H9 (cell line): ENCODE data around the gene BCAS3. TPM values are rescaled to one million over a fixed set of nuclear protein-coding genes. Genes with fewer than 3 reads are reported as not detected.

Source experiments
- DNase-seq: peaks from one replicate; pipeline ENCODE4 v3.0.0-alpha.2; 2017
- H2AFZ ChIP-seq: one replicate; pipeline ENCODE4 v1.6.1; 2013; ENCODE audit warnings: mild to moderate bottlenecking, low read length, control low read depth, moderate library complexity
- H2AK5ac ChIP-seq: 2 replicates; pipeline ENCODE4 v1.6.1; 2013; ENCODE audit warnings: low read length, control low read depth, mixed read lengths; ENCODE audit not compliant: insufficient read length
- H2BK120ac ChIP-seq: one replicate; pipeline ENCODE4 v1.6.1; 2013; ENCODE audit warnings: low read depth, mild to moderate bottlenecking, low read length, control low read depth, inconsistent platforms; ENCODE audit not compliant: poor library complexity, severe bottlenecking
- H2BK12ac ChIP-seq: 2 replicates; pipeline ENCODE4 v1.6.1; 2013; ENCODE audit warnings: low read length, control low read depth, mixed read lengths, low read depth; ENCODE audit not compliant: insufficient read length
- H2BK15ac ChIP-seq: 2 replicates; pipeline ENCODE4 v1.6.1; 2013; ENCODE audit warnings: low read depth, low read length, control low read depth
- H2BK20ac ChIP-seq: one replicate; pipeline ENCODE4 v1.6.1; 2013; ENCODE audit warnings: low read depth, mild to moderate bottlenecking, low read length, control low read depth, inconsistent platforms; ENCODE audit not compliant: poor library complexity, severe bottlenecking
- H2BK5ac ChIP-seq: 2 replicates; pipeline ENCODE4 v1.6.1; 2013; ENCODE audit warnings: low read length, control low read depth, mixed read lengths; ENCODE audit not compliant: insufficient read length
- H3K14ac ChIP-seq: 2 replicates; pipeline ENCODE4 v1.6.1; 2013; ENCODE audit warnings: low read length, control low read depth; ENCODE audit not compliant: insufficient read depth
- H3K18ac ChIP-seq: 2 replicates; pipeline ENCODE4 v1.6.1; 2013; ENCODE audit warnings: low read depth, mild to moderate bottlenecking, mixed read lengths, low read length, control low read depth; ENCODE audit not compliant: insufficient read length
- H3K23ac ChIP-seq: 2 replicates; pipeline ENCODE4 v1.6.1; 2013; ENCODE audit warnings: low read length, control low read depth, mixed read lengths, low read depth; ENCODE audit not compliant: insufficient read length
- H3K23me2 ChIP-seq: 2 replicates; pipeline ENCODE4 v1.6.1; 2013; ENCODE audit warnings: low read depth, mild to moderate bottlenecking, mixed read lengths, low read length, control low read depth; ENCODE audit not compliant: insufficient read length, poor library complexity, severe bottlenecking
- H3K27ac ChIP-seq: 2 replicates; pipeline ENCODE4 v1.5.1; 2013; ENCODE audit warnings: low read length, control low read depth, mixed read lengths, low read depth; ENCODE audit not compliant: insufficient read length
- H3K27me3 ChIP-seq: 2 replicates; pipeline ENCODE4 v1.6.1; 2013; ENCODE audit warnings: low read length, control low read depth, inconsistent platforms; ENCODE audit not compliant: insufficient read depth
- H3K4ac ChIP-seq: 2 replicates; pipeline ENCODE4 v1.6.1; 2013; ENCODE audit warnings: low read depth, mild to moderate bottlenecking, control low read depth, inconsistent platforms, low read length, moderate library complexity
- H3K4me1 ChIP-seq: 2 replicates; pipeline ENCODE4 v1.6.1; 2013; ENCODE audit warnings: low read length, control low read depth, inconsistent platforms; ENCODE audit not compliant: insufficient read depth
- H3K4me2 ChIP-seq: 2 replicates; pipeline ENCODE4 v1.6.1; 2013; ENCODE audit warnings: low read length, control low read depth, mixed read lengths; ENCODE audit not compliant: insufficient read length, insufficient read depth
- H3K56ac ChIP-seq: 2 replicates; pipeline ENCODE4 v1.6.1; 2013; ENCODE audit warnings: low read depth, mild to moderate bottlenecking, mixed read lengths, low read length, control low read depth; ENCODE audit not compliant: insufficient read length
- H3K79me1 ChIP-seq: 2 replicates; pipeline ENCODE4 v1.6.1; 2013; ENCODE audit warnings: low read depth, mild to moderate bottlenecking, moderate library complexity, low read length, control low read depth, inconsistent platforms; ENCODE audit not compliant: insufficient read depth, poor library complexity, severe bottlenecking
- H3K79me2 ChIP-seq: 2 replicates; pipeline ENCODE4 v1.6.1; 2013; ENCODE audit warnings: low read length, control low read depth, inconsistent platforms; ENCODE audit not compliant: insufficient read depth
- H3K9ac ChIP-seq: 2 replicates; pipeline ENCODE4 v1.6.1; 2013; ENCODE audit warnings: low read length, control low read depth, mixed read lengths; ENCODE audit not compliant: insufficient read length; ENCODE audit errors: extremely low read depth
- H3K9me3 ChIP-seq: one replicate; pipeline ENCODE4 v1.6.1; 2013; ENCODE audit warnings: low read depth, low read length, inconsistent platforms; ENCODE audit not compliant: control insufficient read depth
- H3T11ph ChIP-seq: one replicate; pipeline ENCODE4 v1.6.1; 2013; ENCODE audit warnings: mild to moderate bottlenecking, low read length, control low read depth, inconsistent platforms
- H4K20me1 ChIP-seq: one replicate; pipeline ENCODE4 v1.6.1; 2013; ENCODE audit not compliant: control insufficient read depth, insufficient read length, insufficient read depth
- H4K5ac ChIP-seq: 2 replicates; pipeline ENCODE4 v1.6.1; 2013; ENCODE audit warnings: low read depth, mild to moderate bottlenecking, mixed read lengths, low read length, control low read depth; ENCODE audit not compliant: insufficient read length
- H4K8ac ChIP-seq: replicated peaks from 2 replicates; pipeline ENCODE4 v1.6.1; 2013; ENCODE audit warnings: low read length, control low read depth, mixed read lengths, low read depth; ENCODE audit not compliant: insufficient read length
- H4K91ac ChIP-seq: 2 replicates; pipeline ENCODE4 v1.6.1; 2013; ENCODE audit warnings: low read depth, mild to moderate bottlenecking, moderate library complexity, mixed read lengths, low read length, control low read depth; ENCODE audit not compliant: insufficient read length
- H3K27ac Mint-ChIP-seq, 3 experiments: 2 replicates in 2 of 3; 3 replicates in 1 of 3; pipeline ENCODE4 v1.8.0; 2020 to 2021; ENCODE audit warnings: mixed read lengths in 3 of 3, mild to moderate bottlenecking in 1 of 3, moderate library complexity in 1 of 3
- H3K27me3 Mint-ChIP-seq: 2 replicates; pipeline ENCODE4 v1.8.0; 2021; ENCODE audit warnings: low read depth, mild to moderate bottlenecking, moderate library complexity, mixed read lengths
- H3K36me3 Mint-ChIP-seq, 3 experiments: 2 replicates in 2 of 3; 3 replicates in 1 of 3; pipeline ENCODE4 v1.8.0; 2020 to 2021; ENCODE audit warnings: low read depth in 3 of 3, mixed read lengths in 3 of 3; ENCODE audit not compliant: insufficient read depth in 1 of 3
- H3K4me1 Mint-ChIP-seq, 2 experiments: 2 replicates each; pipeline ENCODE4 v1.8.0; 2020; ENCODE audit warnings: mixed read lengths in 2 of 2
- H3K4me3 Mint-ChIP-seq, 2 experiments: 2 replicates in 1 of 2; 3 replicates in 1 of 2; pipeline ENCODE4 v1.8.0; 2020 to 2021; ENCODE audit warnings: mild to moderate bottlenecking in 2 of 2, mixed read lengths in 2 of 2, moderate library complexity in 1 of 2
- H3K9me3 Mint-ChIP-seq, 2 experiments: 2 replicates in 1 of 2; 3 replicates in 1 of 2; pipeline ENCODE4 v1.8.0; 2020; ENCODE audit warnings: mild to moderate bottlenecking in 2 of 2, mixed read lengths in 2 of 2, moderate library complexity in 1 of 2
- WGBS: extraction: QIAGEN DNeasy Blood & Tissue Kit; methylation state at CpG from one replicate; pipeline ENCODE4 v1.1.7; 2013; ENCODE audit warnings: missing lambda C conversion rate, low lambda C conversion rate, mixed read lengths; ENCODE audit not compliant: insufficient read length; ENCODE audit errors: extremely low coverage; 5-methylcytosine and 5-hydroxymethylcytosine counted together
- total RNA-seq: library from RNA; stranded (reverse); gene quantifications from 2 replicates; pipeline ENCODE4 v1.2.1, GENCODE V29; 2021
- TF ChIP-seq, protein P1 (sequence below): fragments of 200-600 bp; sonication (generic); conservative IDR thresholded peaks from 3 replicates; pipeline ENCODE4 v1.8.0; 2021; ENCODE audit warnings: antibody characterized with exemption, mild to moderate bottlenecking

BCAS3 gene
- total RNA-seq, 1 experiment from 2014 or later: 22.4 TPM

DNA sequence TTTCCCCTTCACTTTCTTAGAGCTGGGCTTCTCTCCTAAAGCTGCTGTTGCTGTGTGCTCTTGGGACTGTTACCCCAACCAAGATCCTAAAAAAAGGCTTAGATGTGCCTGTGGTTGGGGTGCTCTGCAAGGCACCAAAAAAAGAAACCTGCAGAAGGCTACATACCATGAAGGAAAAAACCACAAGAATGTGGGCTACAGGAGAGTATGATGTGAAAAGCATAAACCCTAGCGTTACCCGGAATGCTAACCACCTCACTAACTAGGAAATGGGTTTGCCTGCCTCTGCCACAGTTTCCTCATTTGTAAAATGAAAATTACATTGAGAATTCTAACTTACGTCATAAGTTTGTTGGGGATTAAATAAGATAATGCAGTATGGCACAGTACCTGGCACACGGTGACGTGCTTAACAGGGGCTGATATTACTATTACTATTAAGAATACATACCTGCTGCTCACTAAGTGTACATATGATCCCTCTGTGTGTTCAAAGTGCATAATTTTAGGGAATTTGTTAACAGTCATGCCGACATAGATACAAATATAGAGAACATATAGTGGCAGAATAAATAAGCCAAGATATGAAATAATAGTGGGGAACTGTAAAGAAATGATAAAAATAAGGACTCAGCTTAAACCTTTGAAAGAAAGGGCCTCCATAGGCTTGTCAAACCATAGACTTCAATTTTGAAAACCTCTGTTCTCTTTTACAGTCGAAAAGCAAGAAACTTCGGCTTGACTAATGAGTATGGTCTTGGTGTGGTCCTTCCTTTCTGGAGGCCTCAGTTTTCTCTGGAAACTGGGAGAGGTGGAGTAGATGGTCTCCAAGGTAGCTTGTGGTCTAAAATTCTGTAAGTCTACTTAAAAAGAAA, 544.2 kb downstream of the BCAS3 start:
- H2BK20ac ChIP-seq: no peak overlapping the region
- Mint-ChIP-seq H3K9me3 (no peaks in the 10 kb centered on the region), H3K27me3 (no peaks in the 10 kb centered on the region), H3K27ac (0 out of 7 replicates have a peak overlapping the region, but pooled peaks of 1 of the 3 experiments have one; percentile 50), H3K4me1 (peaks cover 3 to 5% of the 10 kb centered on the region in 2 experiments; a peak in 2 of 4 replicates), H3K4me3 (no peak overlapping the region), H3K36me3 (no peaks in the 10 kb centered on the region)
- H3K79me1 ChIP-seq: no peaks in the 10 kb centered on the region
- no peak overlapping the region for H3T11ph ChIP-seq
- H2BK120ac ChIP-seq: no peak overlapping the region
- H3K23me2 ChIP-seq: no peaks in the 10 kb centered on the region
- no peak overlapping the region for H3K4me2 ChIP-seq
- H4K8ac ChIP-seq: no peak overlapping the region
- H3K56ac ChIP-seq: no peak overlapping the region
- H3K9me3 ChIP-seq: no peaks in the 10 kb centered on the region
- no peaks in the 10 kb centered on the region for H4K20me1 ChIP-seq
- H3K4me1 ChIP-seq: no peaks in the 10 kb centered on the region; the same call in 1 of the 2 replicates
- no peak overlapping the region for H2BK12ac ChIP-seq
- no peak overlapping the region for H3K18ac ChIP-seq
- H4K5ac ChIP-seq: no peak overlapping the region
- H3K27me3 ChIP-seq: no peaks in the 10 kb centered on the region
- no peak overlapping the region for H3K14ac ChIP-seq
- no peak overlapping the region for H3K4ac ChIP-seq
- no peak overlapping the region for H2AFZ ChIP-seq
- H3K79me2 ChIP-seq: no peaks in the 10 kb centered on the region
- no peak overlapping the region for H3K23ac ChIP-seq
- WGBS: no CpG with 5 or more reads among the region's 8 CpGs
- no peak for DNase-seq
- H3K27ac ChIP-seq: no peak overlapping the region
- H2BK5ac ChIP-seq: no peak overlapping the region
- no peak overlapping the region for H3K9ac ChIP-seq
- H2BK15ac ChIP-seq: no peak overlapping the region
- no peak overlapping the region for H4K91ac ChIP-seq
- H2AK5ac ChIP-seq: no peak overlapping the region
- TF ChIP-seq, protein P1, sequence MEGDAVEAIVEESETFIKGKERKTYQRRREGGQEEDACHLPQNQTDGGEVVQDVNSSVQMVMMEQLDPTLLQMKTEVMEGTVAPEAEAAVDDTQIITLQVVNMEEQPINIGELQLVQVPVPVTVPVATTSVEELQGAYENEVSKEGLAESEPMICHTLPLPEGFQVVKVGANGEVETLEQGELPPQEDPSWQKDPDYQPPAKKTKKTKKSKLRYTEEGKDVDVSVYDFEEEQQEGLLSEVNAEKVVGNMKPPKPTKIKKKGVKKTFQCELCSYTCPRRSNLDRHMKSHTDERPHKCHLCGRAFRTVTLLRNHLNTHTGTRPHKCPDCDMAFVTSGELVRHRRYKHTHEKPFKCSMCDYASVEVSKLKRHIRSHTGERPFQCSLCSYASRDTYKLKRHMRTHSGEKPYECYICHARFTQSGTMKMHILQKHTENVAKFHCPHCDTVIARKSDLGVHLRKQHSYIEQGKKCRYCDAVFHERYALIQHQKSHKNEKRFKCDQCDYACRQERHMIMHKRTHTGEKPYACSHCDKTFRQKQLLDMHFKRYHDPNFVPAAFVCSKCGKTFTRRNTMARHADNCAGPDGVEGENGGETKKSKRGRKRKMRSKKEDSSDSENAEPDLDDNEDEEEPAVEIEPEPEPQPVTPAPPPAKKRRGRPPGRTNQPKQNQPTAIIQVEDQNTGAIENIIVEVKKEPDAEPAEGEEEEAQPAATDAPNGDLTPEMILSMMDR: no peak
